Activated CD4-positive, alpha-beta T cell treated with anti-CD3 and anti-CD28 coated beads, Interleukin-2, Interleukin-4, amounts not matched to agents 100 ng/mL and 50 ng/mL, durations not matched to agents 16 hours and 8 hours (primary cell): ENCODE results near the gene C5orf22.

Source experiments
- DNase-seq: peaks from one replicate; pipeline ENCODE4 v3.0.0-alpha.2; 2020; ENCODE audit warnings: low spot score

C5orf22 gene

DNA sequence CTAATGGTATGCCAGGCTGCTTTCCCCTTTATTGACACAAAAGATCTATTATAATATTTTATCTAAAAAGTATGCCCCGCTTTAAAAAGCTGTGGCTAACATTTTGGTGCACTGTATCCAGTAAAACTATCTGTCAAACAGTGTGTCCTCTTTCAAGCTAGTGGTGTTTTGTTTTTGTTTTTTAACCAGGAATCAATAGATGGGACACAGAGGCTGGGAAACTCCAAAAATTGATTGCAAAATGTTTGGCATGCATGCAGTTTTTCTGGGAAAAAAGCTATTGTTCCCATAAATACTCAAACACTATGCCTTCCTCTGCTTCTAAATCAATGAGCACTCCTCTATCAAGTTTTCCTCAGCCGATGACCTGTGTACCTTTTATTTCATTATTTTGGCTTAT, 72.5 kb downstream of the C5orf22 start:
- DNase-seq = no peak
